H9 (cell line): Measurements from ENCODE around the gene MARCKS. TPM values are rescaled to one million over a fixed set of nuclear protein-coding genes. Genes with fewer than 3 reads are reported as not detected.

Experiments used
- DNase-seq: peaks from one replicate; pipeline ENCODE4 v3.0.0-alpha.2; 2017
- H2AFZ ChIP-seq: one replicate; pipeline ENCODE4 v1.6.1; 2013; ENCODE audit warnings: mild to moderate bottlenecking, low read length, control low read depth, moderate library complexity
- H2AK5ac ChIP-seq: 2 replicates; pipeline ENCODE4 v1.6.1; 2013; ENCODE audit warnings: low read length, control low read depth, mixed read lengths; ENCODE audit not compliant: insufficient read length
- H2BK120ac ChIP-seq: one replicate; pipeline ENCODE4 v1.6.1; 2013; ENCODE audit warnings: low read depth, mild to moderate bottlenecking, low read length, control low read depth, inconsistent platforms; ENCODE audit not compliant: poor library complexity, severe bottlenecking
- H2BK12ac ChIP-seq: 2 replicates; pipeline ENCODE4 v1.6.1; 2013; ENCODE audit warnings: low read length, control low read depth, mixed read lengths, low read depth; ENCODE audit not compliant: insufficient read length
- H2BK15ac ChIP-seq: 2 replicates; pipeline ENCODE4 v1.6.1; 2013; ENCODE audit warnings: low read depth, low read length, control low read depth
- H2BK20ac ChIP-seq: one replicate; pipeline ENCODE4 v1.6.1; 2013; ENCODE audit warnings: low read depth, mild to moderate bottlenecking, low read length, control low read depth, inconsistent platforms; ENCODE audit not compliant: poor library complexity, severe bottlenecking
- H2BK5ac ChIP-seq: 2 replicates; pipeline ENCODE4 v1.6.1; 2013; ENCODE audit warnings: low read length, control low read depth, mixed read lengths; ENCODE audit not compliant: insufficient read length
- H3K14ac ChIP-seq: 2 replicates; pipeline ENCODE4 v1.6.1; 2013; ENCODE audit warnings: low read length, control low read depth; ENCODE audit not compliant: insufficient read depth
- H3K18ac ChIP-seq: 2 replicates; pipeline ENCODE4 v1.6.1; 2013; ENCODE audit warnings: low read depth, mild to moderate bottlenecking, mixed read lengths, low read length, control low read depth; ENCODE audit not compliant: insufficient read length
- H3K23ac ChIP-seq: 2 replicates; pipeline ENCODE4 v1.6.1; 2013; ENCODE audit warnings: low read length, control low read depth, mixed read lengths, low read depth; ENCODE audit not compliant: insufficient read length
- H3K23me2 ChIP-seq: 2 replicates; pipeline ENCODE4 v1.6.1; 2013; ENCODE audit warnings: low read depth, mild to moderate bottlenecking, mixed read lengths, low read length, control low read depth; ENCODE audit not compliant: insufficient read length, poor library complexity, severe bottlenecking
- H3K27ac ChIP-seq: 2 replicates; pipeline ENCODE4 v1.5.1; 2013; ENCODE audit warnings: low read length, control low read depth, mixed read lengths, low read depth; ENCODE audit not compliant: insufficient read length
- H3K27me3 ChIP-seq: 2 replicates; pipeline ENCODE4 v1.6.1; 2013; ENCODE audit warnings: low read length, control low read depth, inconsistent platforms; ENCODE audit not compliant: insufficient read depth
- H3K4ac ChIP-seq: 2 replicates; pipeline ENCODE4 v1.6.1; 2013; ENCODE audit warnings: low read depth, mild to moderate bottlenecking, control low read depth, inconsistent platforms, low read length, moderate library complexity
- H3K4me1 ChIP-seq: 2 replicates; pipeline ENCODE4 v1.6.1; 2013; ENCODE audit warnings: low read length, control low read depth, inconsistent platforms; ENCODE audit not compliant: insufficient read depth
- H3K4me2 ChIP-seq: 2 replicates; pipeline ENCODE4 v1.6.1; 2013; ENCODE audit warnings: low read length, control low read depth, mixed read lengths; ENCODE audit not compliant: insufficient read length, insufficient read depth
- H3K56ac ChIP-seq: 2 replicates; pipeline ENCODE4 v1.6.1; 2013; ENCODE audit warnings: low read depth, mild to moderate bottlenecking, mixed read lengths, low read length, control low read depth; ENCODE audit not compliant: insufficient read length
- H3K79me1 ChIP-seq: 2 replicates; pipeline ENCODE4 v1.6.1; 2013; ENCODE audit warnings: low read depth, mild to moderate bottlenecking, moderate library complexity, low read length, control low read depth, inconsistent platforms; ENCODE audit not compliant: insufficient read depth, poor library complexity, severe bottlenecking
- H3K79me2 ChIP-seq: 2 replicates; pipeline ENCODE4 v1.6.1; 2013; ENCODE audit warnings: low read length, control low read depth, inconsistent platforms; ENCODE audit not compliant: insufficient read depth
- H3K9ac ChIP-seq: 2 replicates; pipeline ENCODE4 v1.6.1; 2013; ENCODE audit warnings: low read length, control low read depth, mixed read lengths; ENCODE audit not compliant: insufficient read length; ENCODE audit errors: extremely low read depth
- H3K9me3 ChIP-seq: one replicate; pipeline ENCODE4 v1.6.1; 2013; ENCODE audit warnings: low read depth, low read length, inconsistent platforms; ENCODE audit not compliant: control insufficient read depth
- H3T11ph ChIP-seq: one replicate; pipeline ENCODE4 v1.6.1; 2013; ENCODE audit warnings: mild to moderate bottlenecking, low read length, control low read depth, inconsistent platforms
- H4K20me1 ChIP-seq: one replicate; pipeline ENCODE4 v1.6.1; 2013; ENCODE audit not compliant: control insufficient read depth, insufficient read length, insufficient read depth
- H4K5ac ChIP-seq: 2 replicates; pipeline ENCODE4 v1.6.1; 2013; ENCODE audit warnings: low read depth, mild to moderate bottlenecking, mixed read lengths, low read length, control low read depth; ENCODE audit not compliant: insufficient read length
- H4K8ac ChIP-seq: replicated peaks from 2 replicates; pipeline ENCODE4 v1.6.1; 2013; ENCODE audit warnings: low read length, control low read depth, mixed read lengths, low read depth; ENCODE audit not compliant: insufficient read length
- H4K91ac ChIP-seq: 2 replicates; pipeline ENCODE4 v1.6.1; 2013; ENCODE audit warnings: low read depth, mild to moderate bottlenecking, moderate library complexity, mixed read lengths, low read length, control low read depth; ENCODE audit not compliant: insufficient read length
- H3K27ac Mint-ChIP-seq, 3 experiments: 2 replicates in 2 of 3; 3 replicates in 1 of 3; pipeline ENCODE4 v1.8.0; 2020 to 2021; ENCODE audit warnings: mixed read lengths in 3 of 3, mild to moderate bottlenecking in 1 of 3, moderate library complexity in 1 of 3
- H3K27me3 Mint-ChIP-seq: 2 replicates; pipeline ENCODE4 v1.8.0; 2021; ENCODE audit warnings: low read depth, mild to moderate bottlenecking, moderate library complexity, mixed read lengths
- H3K36me3 Mint-ChIP-seq, 3 experiments: 2 replicates in 2 of 3; 3 replicates in 1 of 3; pipeline ENCODE4 v1.8.0; 2020 to 2021; ENCODE audit warnings: low read depth in 3 of 3, mixed read lengths in 3 of 3; ENCODE audit not compliant: insufficient read depth in 1 of 3
- H3K4me1 Mint-ChIP-seq, 2 experiments: 2 replicates each; pipeline ENCODE4 v1.8.0; 2020; ENCODE audit warnings: mixed read lengths in 2 of 2
- H3K4me3 Mint-ChIP-seq, 2 experiments: 2 replicates in 1 of 2; 3 replicates in 1 of 2; pipeline ENCODE4 v1.8.0; 2020 to 2021; ENCODE audit warnings: mild to moderate bottlenecking in 2 of 2, mixed read lengths in 2 of 2, moderate library complexity in 1 of 2
- H3K9me3 Mint-ChIP-seq, 2 experiments: 2 replicates in 1 of 2; 3 replicates in 1 of 2; pipeline ENCODE4 v1.8.0; 2020; ENCODE audit warnings: mild to moderate bottlenecking in 2 of 2, mixed read lengths in 2 of 2, moderate library complexity in 1 of 2
- CTCF ChIP-seq: fragments of 200-600 bp; sonication (generic); conservative IDR thresholded peaks from 3 replicates; pipeline ENCODE4 v1.8.0; 2021; ENCODE audit warnings: antibody characterized with exemption, mild to moderate bottlenecking
- WGBS: extraction: QIAGEN DNeasy Blood & Tissue Kit; methylation state at CpG from one replicate; pipeline ENCODE4 v1.1.7; 2013; ENCODE audit warnings: missing lambda C conversion rate, low lambda C conversion rate, mixed read lengths; ENCODE audit not compliant: insufficient read length; ENCODE audit errors: extremely low coverage; 5-methylcytosine and 5-hydroxymethylcytosine counted together
- total RNA-seq: library from RNA; stranded (reverse); gene quantifications from 2 replicates; pipeline ENCODE4 v1.2.1, GENCODE V29; 2021

Gene MARCKS
- total RNA-seq, 1 experiment from 2014 or later = 164 TPM

GRCh38 chr6:113879186-113880096, 22.3 kb downstream of the MARCKS start:
- H3K36me3 Mint-ChIP-seq = no peaks in the 10 kb centered on the region
- no peak overlapping the region for H2AFZ ChIP-seq
- H3K4me2 ChIP-seq = no peak overlapping the region

More at GRCh38 chr6:113879186-113880096, 22.3 kb downstream of the MARCKS start:
- no peak overlapping the region for H3K27ac ChIP-seq
- no peak overlapping the region for H2BK120ac ChIP-seq
- H3K9me3 ChIP-seq = no peaks in the 10 kb centered on the region
- no peaks in the 10 kb centered on the region for H3K23me2 ChIP-seq
- Mint-ChIP-seq H3K4me1 (peaks cover 2 to 6% of the 10 kb centered on the region in 2 experiments; a peak in 3 of 4 replicates), H3K4me3 (no peak overlapping the region), H3K27ac (no peak overlapping the region), H3K27me3 (no peaks in the 10 kb centered on the region), H3K9me3 (no peaks in the 10 kb centered on the region)
- peak; percentile 92 for TF ChIP-seq CTCF
- no peak overlapping the region for H4K91ac ChIP-seq
- H2BK5ac ChIP-seq = no peak overlapping the region
- H4K5ac ChIP-seq = no peak overlapping the region
- no peaks in the 10 kb centered on the region for H3K4me1 ChIP-seq
- no peak overlapping the region for H3K18ac ChIP-seq
- no peaks in the 10 kb centered on the region for H3K27me3 ChIP-seq
- no CpG with 5 or more reads among the region's 6 CpGs for WGBS
- H3K23ac ChIP-seq = no peak overlapping the region
- H3K56ac ChIP-seq = no peak overlapping the region
- DNase-seq = peak; percentile 65
- no peaks in the 10 kb centered on the region for H4K20me1 ChIP-seq
- no peak overlapping the region for H3K4ac ChIP-seq
- H4K8ac ChIP-seq = no peak overlapping the region
- no peak overlapping the region for H3K9ac ChIP-seq
- no peaks in the 10 kb centered on the region for H3K79me1 ChIP-seq
- no peak overlapping the region for H2AK5ac ChIP-seq
- no peak overlapping the region for H3T11ph ChIP-seq
- no peak overlapping the region for H3K14ac ChIP-seq
- no peak overlapping the region for H2BK12ac ChIP-seq
- no peak overlapping the region for H2BK15ac ChIP-seq
- no peak overlapping the region for H2BK20ac ChIP-seq
- no peaks in the 10 kb centered on the region for H3K79me2 ChIP-seq
